NCI-H2171 (cell line): Measurements from ENCODE around the gene GRK3.
"Not testable (repeated sequence)": the region's sequence is repeated elsewhere in the genome, so short reads cannot be mapped to it uniquely, and the experiment has no call there.

Experiments
- DNase-seq: peaks from one replicate; lab custom pipeline; 2025; lab: John Stamatoyannopoulos, UW

Gene GRK3

GRCh38 chr22:25698978-25699377, 134.5 kb downstream of the GRK3 start:
- no peak for DNase-seq

GRCh38 chr22:25701056-25701780, 136.7 kb downstream of the GRK3 start:
- DNase-seq = no peak

GRCh38 chr22:25702040-25702439, 137.6 kb downstream of the GRK3 start:
- no peak for DNase-seq

- DNase-seq = no peak
These were observed 138.2 kb downstream of the GRK3 start for GRCh38 chr22:25702571-25703167.

GRCh38 chr22:25704701-25705100, 140.2 kb downstream of the GRK3 start:
- DNase-seq = no peak

- DNase-seq = no peak
These were observed 141.7 kb downstream of the GRK3 start for GRCh38 chr22:25706197-25706596.

GRCh38 chr22:25708430-25708829, 144.0 kb downstream of the GRK3 start:
- not testable (repeated sequence) for DNase-seq

GRCh38 chr22:25709758-25710157, 145.3 kb downstream of the GRK3 start:
- DNase-seq = no peak

GRCh38 chr22:25710501-25710900, 146.0 kb downstream of the GRK3 start:
- no peak for DNase-seq

- DNase-seq = no peak
These were observed 147.0 kb downstream of the GRK3 start for GRCh38 chr22:25711491-25711890.

- DNase-seq = no peak
These were observed 148.4 kb downstream of the GRK3 start for GRCh38 chr22:25712661-25713400.

GRCh38 chr22:25714070-25714469, 149.6 kb downstream of the GRK3 start:
- DNase-seq = no peak

GRCh38 chr22:25714739-25715138, 150.3 kb downstream of the GRK3 start:
- no peak for DNase-seq

GRCh38 chr22:25716637-25717036, 152.2 kb downstream of the GRK3 start:
- DNase-seq = no peak

GRCh38 chr22:25718135-25718840, 153.8 kb downstream of the GRK3 start:
- no peak for DNase-seq

GRCh38 chr22:25722223-25722622, 157.7 kb downstream of the GRK3 start:
- DNase-seq = no peak

- no peak for DNase-seq
These were observed 158.2 kb downstream of the GRK3 start for GRCh38 chr22:25722626-25723025.

GRCh38 chr22:25726241-25726640, 161.8 kb downstream of the GRK3 start:
- no peak for DNase-seq

- no peak for DNase-seq
These were observed 163.6 kb downstream of the GRK3 start for GRCh38 chr22:25728071-25728470.

GRCh38 chr22:25729016-25729995, 164.8 kb downstream of the GRK3 start:
- no peak for DNase-seq

GRCh38 chr22:25735650-25736049, 171.2 kb downstream of the GRK3 start:
- DNase-seq = no peak
